Astrocyte (in vitro differentiated cells and primary cell): ENCODE results near the gene SLC19A1. TPM values are rescaled to one million over a fixed set of nuclear protein-coding genes. Genes with fewer than 3 reads are reported as not detected.

Source experiments
- DNase-seq: peaks from one replicate; pipeline ENCODE4 v3.0.0-alpha.2; 2010; ENCODE audit warnings: low read depth
- FAIRE-seq: peaks from 2 replicates; lab custom pipeline; 2011; peaks lifted over from hg19 to GRCh38; lab: Jason Lieb, UNC
- H2AFZ ChIP-seq: 2 replicates; pipeline ENCODE4 v1.6.0; 2012; ENCODE audit warnings: low read depth, low read length, inconsistent platforms
- H3K27ac ChIP-seq: 2 replicates; pipeline ENCODE4 v1.5.1; 2011; ENCODE audit warnings: low read depth, low read length, inconsistent platforms
- H3K27me3 ChIP-seq: 2 replicates; pipeline ENCODE4 v1.6.0; 2011; ENCODE audit warnings: low read length, inconsistent platforms; ENCODE audit not compliant: insufficient read depth
- H3K36me3 ChIP-seq: 2 replicates; pipeline ENCODE4 v1.5.1; 2011; ENCODE audit warnings: low read length, inconsistent platforms; ENCODE audit not compliant: insufficient read depth
- H3K4me1 ChIP-seq: 2 replicates; pipeline ENCODE4 v1.5.1; 2011; ENCODE audit warnings: low read length, inconsistent platforms; ENCODE audit not compliant: insufficient read depth
- H3K4me2 ChIP-seq: 2 replicates; pipeline ENCODE4 v1.6.0; 2012; ENCODE audit warnings: low read length, inconsistent platforms
- H3K4me3 ChIP-seq: 2 replicates; pipeline ENCODE4 v1.5.1; 2011; ENCODE audit warnings: low read depth, mild to moderate bottlenecking, low read length, inconsistent platforms; ENCODE audit not compliant: insufficient read depth
- H3K79me2 ChIP-seq: 2 replicates; pipeline ENCODE4 v1.6.0; 2012; ENCODE audit warnings: mild to moderate bottlenecking, low read length, inconsistent platforms; ENCODE audit not compliant: insufficient read depth
- H3K9ac ChIP-seq: 2 replicates; pipeline ENCODE4 v1.6.0; 2012; ENCODE audit warnings: mild to moderate bottlenecking, low read length, inconsistent platforms
- H3K9me3 ChIP-seq: 2 replicates; pipeline ENCODE4 v1.5.1; 2012; ENCODE audit warnings: low read depth, mild to moderate bottlenecking, low read length, inconsistent platforms; ENCODE audit not compliant: insufficient read depth
- H4K20me1 ChIP-seq: 2 replicates; pipeline ENCODE4 v1.6.0; 2012; ENCODE audit warnings: low read length, inconsistent platforms; ENCODE audit not compliant: insufficient read depth
- H3K27ac Mint-ChIP-seq: one replicate; pipeline ENCODE4 v1.8.0; 2021; ENCODE audit warnings: mild to moderate bottlenecking, mixed read lengths; ENCODE audit not compliant: unreplicated experiment
- H3K27me3 Mint-ChIP-seq: one replicate; pipeline ENCODE4 v1.8.0; 2021; ENCODE audit warnings: low read depth, mixed read lengths; ENCODE audit not compliant: unreplicated experiment
- H3K36me3 Mint-ChIP-seq: one replicate; pipeline ENCODE4 v1.8.0; 2021; ENCODE audit warnings: low read depth, mixed read lengths; ENCODE audit not compliant: unreplicated experiment
- H3K4me1 Mint-ChIP-seq: one replicate; pipeline ENCODE4 v1.8.0; 2021; ENCODE audit warnings: low read depth, mixed read lengths; ENCODE audit not compliant: unreplicated experiment
- H3K4me3 Mint-ChIP-seq: one replicate; pipeline ENCODE4 v1.8.0; 2021; ENCODE audit warnings: mild to moderate bottlenecking, moderate library complexity, mixed read lengths; ENCODE audit not compliant: unreplicated experiment
- H3K9me3 Mint-ChIP-seq: one replicate; pipeline ENCODE4 v1.8.0; 2021; ENCODE audit warnings: mild to moderate bottlenecking, mixed read lengths; ENCODE audit not compliant: unreplicated experiment
- EZH2 ChIP-seq: IDR thresholded peaks from 2 replicates; pipeline ENCODE4 v1.6.1; 2012; ENCODE audit warnings: mild to moderate bottlenecking, low read length, inconsistent platforms; ENCODE audit not compliant: insufficient read depth
- total RNA-seq: library from RNA; stranded (reverse); gene quantifications from 2 replicates; pipeline ENCODE4 v1.2.1, GENCODE V29; 2021
- TF ChIP-seq, protein P1 (sequence below): IDR thresholded peaks from 2 replicates; pipeline ENCODE4 v1.5.1; 2011; ENCODE audit warnings: low read depth, mild to moderate bottlenecking, inconsistent platforms, low read length, moderate library complexity; ENCODE audit not compliant: insufficient read depth

The SLC19A1 gene
- total RNA-seq, 1 donor from 2014 or later, result 11.7 TPM

GRCh38 chr21:45521241-45521640 is 21.0 kb downstream of the SLC19A1 start:
- Histone ChIP-seq H3K4me2 (no peak overlapping the region), H3K27me3 (no peaks in the 10 kb centered on the region), H3K4me1 (no peaks in the 10 kb centered on the region), H3K36me3 (peaks cover 3% of the 10 kb centered on the region), H3K9ac (no peak overlapping the region), H4K20me1 (no peaks in the 10 kb centered on the region), H3K79me2 (no peaks in the 10 kb centered on the region), H3K27ac (no peak overlapping the region), H3K9me3 (peaks cover 6% of the 10 kb centered on the region), H3K4me3 (no peak overlapping the region), H2AFZ (no peak overlapping the region)
- Mint-ChIP-seq H3K27ac (no peak overlapping the region), H3K27me3 (no peaks in the 10 kb centered on the region), H3K9me3 (peaks cover 9% of the 10 kb centered on the region), H3K4me3 (no peak overlapping the region), H3K4me1 (peaks cover 2% of the 10 kb centered on the region), H3K36me3 (peaks cover 23% of the 10 kb centered on the region)
- TF ChIP-seq EZH2, result no peak
- TF ChIP-seq, protein P1, sequence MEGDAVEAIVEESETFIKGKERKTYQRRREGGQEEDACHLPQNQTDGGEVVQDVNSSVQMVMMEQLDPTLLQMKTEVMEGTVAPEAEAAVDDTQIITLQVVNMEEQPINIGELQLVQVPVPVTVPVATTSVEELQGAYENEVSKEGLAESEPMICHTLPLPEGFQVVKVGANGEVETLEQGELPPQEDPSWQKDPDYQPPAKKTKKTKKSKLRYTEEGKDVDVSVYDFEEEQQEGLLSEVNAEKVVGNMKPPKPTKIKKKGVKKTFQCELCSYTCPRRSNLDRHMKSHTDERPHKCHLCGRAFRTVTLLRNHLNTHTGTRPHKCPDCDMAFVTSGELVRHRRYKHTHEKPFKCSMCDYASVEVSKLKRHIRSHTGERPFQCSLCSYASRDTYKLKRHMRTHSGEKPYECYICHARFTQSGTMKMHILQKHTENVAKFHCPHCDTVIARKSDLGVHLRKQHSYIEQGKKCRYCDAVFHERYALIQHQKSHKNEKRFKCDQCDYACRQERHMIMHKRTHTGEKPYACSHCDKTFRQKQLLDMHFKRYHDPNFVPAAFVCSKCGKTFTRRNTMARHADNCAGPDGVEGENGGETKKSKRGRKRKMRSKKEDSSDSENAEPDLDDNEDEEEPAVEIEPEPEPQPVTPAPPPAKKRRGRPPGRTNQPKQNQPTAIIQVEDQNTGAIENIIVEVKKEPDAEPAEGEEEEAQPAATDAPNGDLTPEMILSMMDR, result no peak
- no peak for DNase-seq
- no peak for FAIRE-seq

DNA sequence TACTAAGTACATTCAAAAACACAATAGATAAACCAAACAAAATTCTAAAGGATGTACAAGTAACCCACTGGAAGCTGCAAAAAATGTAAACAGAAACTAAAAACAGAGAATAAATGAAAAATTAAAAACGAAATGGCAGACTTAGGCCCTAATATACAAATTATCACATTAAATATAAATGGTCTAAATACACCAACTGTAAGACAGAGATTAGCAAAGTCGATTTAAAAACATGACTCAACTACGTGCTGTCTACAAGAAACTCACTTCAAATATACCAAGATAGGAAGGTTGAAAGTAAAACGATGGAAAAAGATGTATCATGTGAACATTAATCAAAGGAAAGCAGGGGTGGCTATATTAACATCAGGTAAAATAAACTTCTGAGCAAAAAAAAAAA is 23.1 kb downstream of the SLC19A1 start:
- Mint-ChIP-seq H3K4me3 (no peak overlapping the region), H3K27me3 (no peaks in the 10 kb centered on the region), H3K9me3 (peaks cover 9% of the 10 kb centered on the region), H3K4me1 (peaks cover 2% of the 10 kb centered on the region), H3K27ac (no peak overlapping the region), H3K36me3 (peaks cover 23% of the 10 kb centered on the region)
- H3K9ac ChIP-seq, result no peak overlapping the region
- FAIRE-seq (no peak), DNase-seq (no peak)
- no peak overlapping the region for H3K4me2 ChIP-seq
- TF ChIP-seq, protein P1, result no peak
- no peak for TF ChIP-seq EZH2
- H3K36me3 ChIP-seq, result peaks cover 3% of the 10 kb centered on the region
- H2AFZ ChIP-seq, result no peak overlapping the region
- H3K79me2 ChIP-seq, result no peaks in the 10 kb centered on the region
- no peak overlapping the region for H3K4me3 ChIP-seq
- no peaks in the 10 kb centered on the region for H3K4me1 ChIP-seq
- peaks cover 6% of the 10 kb centered on the region for H3K9me3 ChIP-seq
- no peaks in the 10 kb centered on the region for H4K20me1 ChIP-seq
- H3K27ac ChIP-seq, result no peak overlapping the region
- no peaks in the 10 kb centered on the region for H3K27me3 ChIP-seq

- H3K27ac ChIP-seq, result no peak overlapping the region
- Mint-ChIP-seq H3K4me1 (peaks cover 2% of the 10 kb centered on the region), H3K27me3 (no peaks in the 10 kb centered on the region), H3K9me3 (peaks cover 9% of the 10 kb centered on the region), H3K36me3 (peaks cover 23% of the 10 kb centered on the region), H3K4me3 (no peak overlapping the region), H3K27ac (no peak overlapping the region)
- H2AFZ ChIP-seq, result no peak overlapping the region
- no peak overlapping the region for H3K9ac ChIP-seq
- H3K9me3 ChIP-seq, result peaks cover 6% of the 10 kb centered on the region
- FAIRE-seq, result no peak
- H3K27me3 ChIP-seq, result no peaks in the 10 kb centered on the region
- DNase-seq, result no peak
- no peak overlapping the region for H3K4me2 ChIP-seq
- no peak overlapping the region for H3K4me3 ChIP-seq
- H3K36me3 ChIP-seq, result peaks cover 3% of the 10 kb centered on the region
- peaks cover 1% of the 10 kb centered on the region for H4K20me1 ChIP-seq
- no peaks in the 10 kb centered on the region for H3K4me1 ChIP-seq
- no peaks in the 10 kb centered on the region for H3K79me2 ChIP-seq
- TF ChIP-seq, protein P1, result no peak
- no peak for TF ChIP-seq EZH2
Measured at GRCh38 chr21:45518742-45519141, 23.5 kb downstream of the SLC19A1 start.
